Measurements from ENCODE around the gene PCDHB14. TPM values are rescaled to one million over a fixed set of nuclear protein-coding genes. Genes with fewer than 3 reads are reported as not detected.
A peak's percentile ranks its signal among the peaks of the same experiment; 100 is the strongest.

The PCDHB14 gene
- total and polyA plus RNA-seq, 2 donors from 2014 or later: 2.0 to 6.2 TPM

- Histone ChIP-seq H3K4me3 (ENCODE audit: low read length in 3 of 3) (peak overlapping the region in 2 of 3 donors; percentile 3 to 21), H3K36me3 (ENCODE audit: control insufficient read depth in 2 of 3, insufficient read depth in 3 of 3, low read length in 3 of 3) (no peaks in the 10 kb centered on the region), H3K9me3 (ENCODE audit: control insufficient read depth in 2 of 3, insufficient read depth in 1 of 3, low read length in 3 of 3) (peaks cover 9 to 79% (median 44%) of the 10 kb centered on the region in 3 donors), H3K27me3 (ENCODE audit: control insufficient read depth, insufficient read depth, low read length) (no peaks in the 10 kb centered on the region), H3K9ac (ENCODE audit: low read length in 3 of 3) (no peak overlapping the region), H3K4me1 (ENCODE audit: control insufficient read depth in 2 of 3, insufficient read depth in 2 of 3, low read depth in 1 of 3, low read length in 3 of 3) (no peaks in the 10 kb centered on the region), H3K27ac (ENCODE audit: low read depth in 2 of 2, low read length in 2 of 2) (no peak overlapping the region)
- peak in 2 of 5 donors; percentile 2 to 3 for DNase-seq
- intact Hi-C loops (cut with DNase I): no loop called here
- FAIRE-seq: no peak
- no peak for TF ChIP-seq CTCF (IDR thresholded peaks at IDR 0.05; ENCODE audit: borderline replicate concordance, extremely low read depth, insufficient read depth)
Measured at GRCh38 chr5:141260458-141261237, 37.5 kb downstream of the PCDHB14 start.

GRCh38 chr5:141261238-141261546 lies 38.0 kb downstream of the PCDHB14 start:
- no peak for DNase-seq
- FAIRE-seq: no peak
- H3K36me3 ChIP-seq (ENCODE audit: control insufficient read depth in 2 of 3, insufficient read depth in 3 of 3, low read length in 3 of 3): no peaks in the 10 kb centered on the region
- no peak overlapping the region for H3K27ac ChIP-seq (ENCODE audit: low read depth in 2 of 2, low read length in 2 of 2)
- peaks cover 9 to 80% (median 48%) of the 10 kb centered on the region in 3 donors for H3K9me3 ChIP-seq (ENCODE audit: control insufficient read depth in 2 of 3, insufficient read depth in 1 of 3, low read length in 3 of 3)
- intact Hi-C loops (cut with DNase I): no loop called here
- H3K4me1 ChIP-seq (ENCODE audit: control insufficient read depth in 2 of 3, insufficient read depth in 2 of 3, low read depth in 1 of 3, low read length in 3 of 3): no peaks in the 10 kb centered on the region
- H3K4me3 ChIP-seq (ENCODE audit: low read length in 3 of 3): no peak overlapping the region
- no peaks in the 10 kb centered on the region for H3K27me3 ChIP-seq (ENCODE audit: control insufficient read depth, insufficient read depth, low read length)
- H3K9ac ChIP-seq (ENCODE audit: low read length in 3 of 3): no peak overlapping the region
- TF ChIP-seq CTCF (IDR thresholded peaks at IDR 0.05; ENCODE audit: borderline replicate concordance, extremely low read depth, insufficient read depth): no peak

GRCh38 chr5:141269195-141269594 lies 46.1 kb downstream of the PCDHB14 start:
- FAIRE-seq: no peak
- intact Hi-C loops (cut with DNase I): no loop called here
- no peak overlapping the region for H3K4me3 ChIP-seq (ENCODE audit: low read length in 3 of 3)
- H3K4me1 ChIP-seq (ENCODE audit: control insufficient read depth in 2 of 3, insufficient read depth in 2 of 3, low read depth in 1 of 3, low read length in 3 of 3): no peaks in the 10 kb centered on the region
- DNase-seq: no peak
- no peak overlapping the region for H3K27ac ChIP-seq (ENCODE audit: low read depth in 2 of 2, low read length in 2 of 2)
- peaks cover 5 to 83% (median 35%) of the 10 kb centered on the region in 3 donors for H3K9me3 ChIP-seq (ENCODE audit: control insufficient read depth in 2 of 3, insufficient read depth in 1 of 3, low read length in 3 of 3)
- no peaks in the 10 kb centered on the region for H3K27me3 ChIP-seq (ENCODE audit: control insufficient read depth, insufficient read depth, low read length)
- H3K9ac ChIP-seq (ENCODE audit: low read length in 3 of 3): no peak overlapping the region
- TF ChIP-seq CTCF (IDR thresholded peaks at IDR 0.05; ENCODE audit: borderline replicate concordance, extremely low read depth, insufficient read depth): no peak
- H3K36me3 ChIP-seq (ENCODE audit: control insufficient read depth in 2 of 3, insufficient read depth in 3 of 3, low read length in 3 of 3): no peaks in the 10 kb centered on the region
